Activated CD4-positive, alpha-beta T cell treated with anti-CD3 and anti-CD28 coated beads, Interleukin-2, amount 50 U/mL, for 1 hour (primary cell): ENCODE data around the gene SMG1.
"Not testable (repeated sequence)": the region's sequence is repeated elsewhere in the genome, so short reads cannot be mapped to it uniquely, and the experiment has no call there.

Source experiments
- DNase-seq: peaks from one replicate; pipeline ENCODE4 v3.0.0-alpha.2; 2020

SMG1 gene

DNA sequence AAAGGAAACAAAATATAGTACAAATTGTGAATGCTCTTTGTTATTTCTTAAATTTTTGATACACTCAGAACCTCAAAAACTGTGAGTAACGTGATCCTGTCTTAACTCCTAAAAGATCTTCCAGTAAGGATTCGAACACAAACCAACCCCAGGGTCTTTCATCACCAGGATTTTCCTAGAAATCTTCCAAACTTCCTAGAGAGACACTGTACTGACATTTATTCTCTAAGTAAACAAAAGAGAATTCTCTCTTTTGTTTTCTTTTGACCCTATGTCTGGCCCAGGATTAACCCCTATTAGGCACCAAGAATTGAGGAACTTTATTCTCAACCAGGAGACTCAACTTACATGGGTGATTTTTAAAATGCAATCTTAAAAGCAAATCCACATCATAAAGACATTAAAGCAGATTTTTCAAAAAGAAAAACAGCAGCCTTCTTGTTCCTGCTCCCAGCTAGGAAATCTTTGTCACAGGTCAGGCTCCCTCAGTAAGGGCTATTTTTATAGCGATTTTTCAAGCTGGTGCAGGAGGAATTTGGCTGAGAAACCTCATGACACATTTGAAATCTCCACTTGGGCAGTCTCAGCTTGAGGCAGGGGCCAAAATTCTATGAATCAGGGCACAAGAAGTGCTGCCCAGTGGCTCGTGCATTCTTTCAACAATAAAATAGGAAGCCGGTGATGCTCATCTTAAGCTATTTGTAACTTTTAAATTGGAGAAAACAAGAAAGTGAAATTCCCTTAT, 6.2 kb upstream of the SMG1 start:
- no peak for DNase-seq

DNA sequence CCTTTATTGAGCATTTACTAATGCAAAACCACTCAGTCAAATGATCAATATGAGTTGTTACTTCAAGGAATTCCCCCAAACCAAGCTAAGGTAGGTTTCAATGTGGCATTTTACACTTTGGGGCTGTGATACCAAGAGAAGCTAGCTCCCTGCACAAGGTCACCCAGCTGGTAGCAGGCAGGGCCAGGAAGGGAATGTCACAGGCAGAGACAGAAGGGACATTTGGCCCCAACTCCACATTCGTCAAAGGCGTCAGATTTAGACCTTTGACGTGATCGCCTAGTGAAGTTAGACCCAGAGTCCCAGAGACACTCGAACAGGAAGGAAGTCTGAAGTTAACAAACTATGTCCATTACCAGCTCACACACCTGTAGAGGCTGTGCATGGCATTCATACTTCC, 5.5 kb upstream of the SMG1 start:
- no peak for DNase-seq

DNA sequence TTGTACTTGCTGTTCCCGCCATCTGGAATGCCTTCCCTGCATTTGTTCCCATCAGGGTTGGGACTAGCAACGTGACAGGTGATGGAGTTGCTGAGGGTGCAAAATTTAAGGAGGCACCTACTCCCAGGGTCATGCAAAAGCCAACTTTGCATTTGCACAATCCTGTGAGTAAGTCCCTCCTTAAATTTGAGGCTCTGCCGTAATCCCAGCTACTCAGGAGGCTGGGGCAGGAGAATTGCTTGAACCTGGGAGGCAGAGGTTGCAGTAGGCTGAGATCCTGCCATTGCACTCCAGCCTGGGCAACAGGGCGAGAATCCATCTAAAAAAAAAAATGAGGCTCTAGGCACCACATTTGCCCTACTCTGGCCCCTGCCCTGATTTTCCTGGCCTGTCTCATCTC, 3.9 kb upstream of the SMG1 start:
- DNase-seq = not testable (repeated sequence)

DNA sequence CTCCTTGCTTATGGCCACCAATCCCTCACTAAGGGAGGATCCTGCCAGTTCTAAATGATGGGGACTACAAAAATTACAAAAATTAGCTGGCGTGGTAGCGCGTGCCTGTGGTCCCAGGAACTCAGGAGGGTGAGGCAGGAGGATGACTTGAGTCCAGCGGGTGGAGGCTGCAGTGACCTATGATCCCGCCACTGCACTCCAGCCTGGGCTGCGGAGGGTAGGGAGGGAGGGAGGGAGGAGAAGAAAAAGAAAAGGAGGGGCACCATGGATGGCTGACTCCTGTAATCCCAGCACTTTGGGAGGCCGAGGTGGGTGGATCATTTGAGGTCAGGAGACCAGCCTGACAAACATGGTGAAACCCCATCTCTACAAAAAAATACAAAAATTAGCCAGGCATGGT, 1.9 kb upstream of the SMG1 start:
- DNase-seq = not testable (repeated sequence)

DNA sequence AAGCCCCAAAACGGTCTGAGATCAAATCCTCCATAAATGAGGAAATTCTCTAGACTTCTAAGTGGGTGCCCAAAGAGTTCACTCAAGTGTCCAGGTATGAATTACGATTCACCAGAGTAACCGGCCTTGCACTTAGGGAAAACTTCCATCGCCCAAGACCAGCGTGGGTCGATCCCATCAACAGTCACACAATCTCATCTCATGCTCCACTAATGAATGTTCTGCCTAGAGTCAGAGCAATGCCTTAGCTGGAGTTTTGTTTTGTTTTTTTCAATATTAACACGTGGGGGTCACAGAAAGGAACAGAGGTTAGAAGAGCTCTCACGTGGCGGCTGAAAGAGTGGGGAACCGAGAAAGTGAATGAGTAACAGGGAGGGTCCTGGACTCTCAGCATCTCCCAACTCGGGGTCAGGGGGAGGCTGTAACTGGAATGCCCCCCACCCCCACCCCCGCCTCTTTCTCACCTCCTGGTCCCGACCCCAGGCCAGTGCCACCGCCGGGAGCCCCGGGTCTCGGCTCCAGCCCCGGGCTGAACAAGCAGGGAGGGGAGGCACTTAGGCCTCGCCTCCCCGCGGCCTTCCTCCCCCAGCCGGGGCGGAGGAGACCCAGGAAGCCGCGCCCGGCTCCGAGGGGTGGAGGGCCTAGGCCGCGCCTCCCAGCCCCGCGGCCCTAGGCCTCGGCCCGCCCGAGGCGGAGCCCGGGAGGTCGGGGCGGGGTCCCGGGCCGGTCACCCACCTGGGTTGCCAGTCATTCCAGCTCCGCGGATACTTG, 808 bp downstream of the SMG1 start:
- peak; percentile 45 for DNase-seq

DNA sequence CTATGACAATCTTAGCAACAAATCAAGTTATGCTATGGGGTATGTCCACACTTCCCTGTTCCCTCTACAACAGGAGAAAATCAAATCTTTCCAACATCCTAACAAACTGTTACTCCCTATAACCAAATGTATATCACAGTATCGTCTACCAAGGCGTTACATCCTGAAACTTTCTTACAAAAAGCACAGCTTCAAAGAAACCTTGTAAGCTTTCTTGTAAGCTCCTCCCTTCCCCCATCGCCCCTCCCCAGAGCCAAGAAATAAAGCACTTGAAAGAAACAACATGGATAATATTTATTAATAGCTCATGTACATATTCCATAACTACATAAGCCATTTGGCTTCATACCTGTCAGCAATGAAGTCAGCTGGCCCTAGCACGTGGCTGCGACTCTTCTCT, 2.3 kb downstream of the SMG1 start:
- DNase-seq = not testable (repeated sequence)

DNA sequence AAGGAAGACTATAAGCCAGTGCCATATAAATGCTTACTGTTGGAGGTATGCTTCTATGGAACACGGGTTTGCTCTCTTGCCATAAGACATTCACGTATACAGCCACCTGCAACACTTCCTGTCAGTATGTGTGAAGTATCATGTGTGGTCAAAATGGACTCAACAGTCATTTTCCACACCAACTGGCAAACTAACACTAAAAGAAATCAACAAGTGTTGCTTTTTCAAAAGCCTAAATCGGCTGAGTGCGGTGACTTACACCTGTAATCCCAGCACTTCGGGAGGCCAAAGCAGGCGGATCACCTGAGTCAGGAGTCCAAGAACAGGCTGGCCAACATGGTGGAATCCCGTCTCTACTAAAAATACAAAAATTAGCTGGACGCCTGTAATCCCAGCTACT, 3.1 kb downstream of the SMG1 start:
- not testable (repeated sequence) for DNase-seq

DNA sequence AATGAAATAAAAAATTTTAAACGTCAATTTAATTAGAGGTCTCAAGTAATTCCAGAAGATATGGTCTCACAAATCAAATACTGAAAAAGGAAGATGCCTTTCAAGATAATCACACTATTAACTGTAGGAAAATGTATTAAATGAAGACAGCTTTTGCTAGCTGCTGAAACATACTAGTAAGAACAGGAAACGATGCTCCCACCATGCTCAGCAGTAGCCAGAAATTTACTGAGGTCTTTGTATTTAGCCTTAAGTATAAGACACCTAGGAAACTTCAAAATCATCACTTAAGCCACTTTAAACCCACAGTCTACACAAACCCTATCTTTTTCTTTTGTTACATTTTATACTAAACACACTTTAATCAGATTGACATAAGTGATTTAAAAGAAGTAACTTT, 16.6 kb downstream of the SMG1 start:
- not testable (repeated sequence) for DNase-seq

DNA sequence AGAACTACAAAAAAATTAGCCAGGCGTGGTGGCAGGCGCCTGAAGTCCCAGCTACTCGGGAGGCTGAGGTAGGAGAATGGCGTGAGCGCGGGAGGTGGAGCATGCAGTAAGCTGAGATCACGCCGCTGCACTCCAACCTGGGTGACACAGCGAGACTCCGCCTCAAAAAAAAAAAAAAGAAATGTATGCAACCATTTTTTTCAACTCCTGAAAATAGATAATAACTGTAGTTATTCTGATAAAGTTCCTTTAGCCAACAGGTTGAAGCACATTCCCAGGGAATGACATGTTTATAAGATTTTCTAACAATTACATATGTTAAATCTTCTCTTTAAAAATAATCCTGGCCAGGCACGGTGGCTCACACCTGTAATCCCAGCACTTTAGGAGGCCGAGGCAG, 17.5 kb downstream of the SMG1 start:
- not testable (repeated sequence) for DNase-seq

DNA sequence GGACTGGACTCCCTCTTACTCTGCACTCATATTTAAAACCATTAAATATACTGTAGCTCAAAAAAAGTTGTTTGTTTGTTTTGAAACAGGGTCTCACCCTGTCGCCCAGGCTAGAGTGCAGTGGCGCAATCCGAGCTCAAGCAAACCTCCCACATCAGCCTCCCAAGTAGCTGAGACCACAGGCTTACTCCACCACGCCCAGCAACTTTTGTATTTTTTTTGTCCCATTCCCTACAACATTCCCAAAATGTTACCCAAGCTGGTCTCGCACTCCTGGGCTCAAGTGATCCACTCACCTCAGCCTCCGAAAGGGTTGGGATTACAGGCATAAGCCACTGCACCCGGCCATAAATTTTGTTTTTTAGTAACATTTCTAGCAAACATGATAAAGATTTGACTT, 23.4 kb downstream of the SMG1 start:
- not testable (repeated sequence) for DNase-seq

DNA sequence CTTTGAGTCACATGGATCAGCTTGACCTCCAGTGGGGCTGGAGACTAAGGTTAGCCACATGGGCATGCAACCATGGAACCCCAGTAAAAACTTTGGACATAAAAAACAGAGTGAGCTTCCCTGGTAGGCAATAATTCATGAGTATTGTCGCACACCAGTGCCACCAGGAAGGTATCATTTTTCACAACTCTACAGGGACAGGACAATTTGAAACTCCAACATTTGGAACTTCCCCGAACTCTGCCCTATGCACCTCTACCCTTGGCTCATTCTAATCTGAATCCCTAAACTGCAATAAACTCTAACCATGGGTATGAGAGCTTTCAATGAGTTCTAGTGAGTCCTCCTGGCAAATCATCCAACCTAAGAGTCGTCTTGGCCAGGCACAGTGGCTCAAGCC, 24.2 kb downstream of the SMG1 start:
- not testable (repeated sequence) for DNase-seq

DNA sequence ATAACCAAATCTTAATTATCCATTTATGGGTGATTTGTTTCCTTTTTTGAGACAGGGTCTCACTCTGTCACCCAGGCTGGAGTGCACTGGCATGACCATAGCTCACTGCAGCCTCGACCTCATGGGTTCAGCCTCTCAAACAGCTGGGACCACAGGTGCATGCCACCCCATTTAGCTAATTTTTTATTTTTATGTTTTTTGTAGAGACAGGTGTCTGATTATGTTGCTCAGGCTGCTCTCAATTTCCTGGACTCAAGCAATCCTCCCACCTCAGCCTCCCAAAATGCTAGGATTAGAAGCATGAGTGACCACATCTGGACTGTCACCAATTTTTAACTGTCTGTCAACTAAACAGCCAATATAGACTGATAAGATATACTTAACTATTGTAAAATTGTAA, 25.0 kb downstream of the SMG1 start:
- not testable (repeated sequence) for DNase-seq

DNA sequence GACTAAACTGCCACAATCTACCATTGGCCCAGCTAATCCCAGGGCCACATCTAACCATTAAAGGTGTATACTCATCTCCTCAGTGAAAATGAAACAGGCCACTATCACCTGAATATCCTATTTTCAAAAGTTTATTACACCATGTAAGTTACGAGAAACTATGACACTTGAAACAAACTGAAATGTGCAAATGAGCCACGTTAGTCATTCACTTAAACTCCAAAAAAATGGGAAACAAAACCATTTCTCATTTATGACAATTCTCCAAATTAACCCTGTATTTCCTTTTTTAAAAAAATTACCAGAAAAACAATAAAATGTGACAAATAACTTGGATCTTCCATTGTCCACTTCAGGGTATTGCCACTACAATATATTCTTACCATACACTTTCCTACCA, 41.8 kb downstream of the SMG1 start:
- not testable (repeated sequence) for DNase-seq

DNA sequence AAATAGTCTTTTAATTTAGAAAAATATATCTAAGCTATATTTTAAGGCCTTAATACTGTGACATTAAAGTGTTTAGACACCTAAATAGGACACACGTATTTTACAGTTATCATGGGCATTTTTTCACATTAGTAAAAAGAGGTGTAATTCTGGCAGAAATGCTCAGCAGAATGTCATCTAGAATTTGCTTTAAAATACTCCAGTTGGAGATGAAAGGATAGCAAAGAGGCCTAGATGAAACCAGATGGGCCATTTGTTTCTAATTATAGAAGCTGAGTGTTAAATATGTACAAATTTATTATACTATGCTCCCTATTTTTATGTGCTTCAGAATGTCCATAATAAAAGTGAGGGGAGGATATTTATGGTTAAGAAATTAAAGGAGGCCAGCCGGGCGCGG, 48.5 kb downstream of the SMG1 start:
- DNase-seq = not testable (repeated sequence)

DNA sequence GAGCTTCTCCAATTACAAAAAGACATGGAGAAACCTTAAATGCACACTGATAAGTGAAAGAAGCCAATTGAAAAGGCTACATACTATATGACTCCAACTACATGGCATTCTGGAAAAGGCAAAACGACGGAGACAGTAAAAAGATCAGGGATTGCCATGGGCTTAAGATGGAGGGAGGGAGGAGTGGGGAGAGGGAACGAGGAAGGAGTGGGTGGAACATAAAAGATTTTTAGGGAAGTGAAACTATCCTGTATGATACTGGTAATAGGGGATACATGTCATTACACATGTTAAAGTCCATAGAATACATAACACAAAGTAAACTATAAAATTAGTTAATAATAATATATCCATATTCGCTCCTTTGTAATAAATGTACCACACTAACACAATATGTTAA, 48.9 kb downstream of the SMG1 start:
- not testable (repeated sequence) for DNase-seq

DNA sequence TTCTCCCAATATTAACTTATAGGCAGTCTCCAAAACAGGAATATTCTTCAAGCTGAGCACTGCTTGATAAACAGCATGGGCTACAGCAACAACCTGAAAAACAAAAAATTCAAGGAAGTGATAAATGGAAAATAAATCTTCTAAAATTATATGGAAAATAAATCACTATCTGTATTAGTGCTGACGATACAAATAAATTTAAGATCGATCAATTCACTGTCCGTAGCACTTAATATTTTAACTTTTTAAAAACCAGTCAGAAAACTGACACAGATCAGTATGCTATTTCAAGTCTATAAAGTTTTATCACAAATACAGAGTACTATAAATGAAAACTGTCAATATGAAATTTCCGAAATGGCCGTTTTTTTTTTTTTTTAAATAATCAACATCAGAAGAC, 49.9 kb downstream of the SMG1 start:
- DNase-seq = not testable (repeated sequence)

DNA sequence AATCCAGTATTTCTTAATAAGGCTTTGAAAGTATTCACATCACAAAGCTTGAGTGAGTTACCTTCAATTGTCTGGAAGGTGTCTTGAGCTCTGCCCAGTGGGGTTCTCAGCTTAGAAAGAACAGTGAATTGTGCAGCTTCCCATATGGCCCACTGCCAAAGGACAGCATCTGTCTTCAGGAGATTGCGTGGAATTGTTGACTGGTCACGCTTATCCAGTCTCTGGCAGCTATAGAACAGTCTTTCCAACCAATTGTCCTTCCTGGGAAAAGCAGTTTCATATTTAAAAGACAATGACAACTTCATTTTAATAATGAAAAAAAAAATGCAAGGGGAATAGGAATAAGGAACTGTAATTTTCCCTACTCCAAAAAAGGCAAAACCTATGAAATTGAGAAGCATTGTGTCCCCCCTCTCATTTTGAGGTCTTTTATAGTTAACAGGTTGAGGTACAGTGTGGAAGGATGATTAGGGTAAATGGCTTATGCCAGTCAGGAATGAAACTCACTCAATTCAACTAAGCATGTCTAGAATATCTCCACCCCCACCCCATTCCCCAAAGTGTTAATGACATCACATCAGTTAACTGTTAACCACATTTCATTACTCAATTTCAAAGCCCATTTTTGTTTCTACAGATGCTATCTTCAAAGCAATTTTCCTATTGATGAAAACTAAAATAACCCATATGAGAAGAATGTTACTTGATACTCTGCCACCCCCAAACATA, 57.0 kb downstream of the SMG1 start:
- DNase-seq = not testable (repeated sequence)

DNA sequence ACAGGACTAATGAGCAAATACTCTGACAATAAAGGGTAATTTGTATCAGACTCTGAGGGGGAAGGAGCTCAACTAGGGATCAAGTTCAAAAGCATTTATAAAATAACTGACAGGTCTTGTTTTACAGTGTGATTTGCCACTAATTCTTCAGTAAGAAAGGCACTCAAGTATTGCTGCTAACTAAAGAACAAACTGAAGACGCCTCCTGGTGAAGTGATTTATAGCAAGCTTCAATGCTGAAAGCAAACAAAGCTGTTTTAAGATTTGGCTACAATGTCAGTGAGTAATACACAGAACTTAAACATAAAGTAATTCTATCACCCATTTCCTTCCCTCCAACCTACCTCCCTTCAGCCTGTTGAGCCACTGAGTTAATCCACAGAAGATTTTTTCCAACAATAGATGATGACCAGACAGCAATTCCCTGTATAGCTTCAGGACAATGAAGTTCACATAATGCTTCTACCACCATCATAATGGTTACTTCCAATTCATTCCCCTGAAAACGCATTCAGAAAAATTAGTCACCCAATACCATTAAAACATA, 59.9 kb downstream of the SMG1 start:
- DNase-seq = not testable (repeated sequence)

DNA sequence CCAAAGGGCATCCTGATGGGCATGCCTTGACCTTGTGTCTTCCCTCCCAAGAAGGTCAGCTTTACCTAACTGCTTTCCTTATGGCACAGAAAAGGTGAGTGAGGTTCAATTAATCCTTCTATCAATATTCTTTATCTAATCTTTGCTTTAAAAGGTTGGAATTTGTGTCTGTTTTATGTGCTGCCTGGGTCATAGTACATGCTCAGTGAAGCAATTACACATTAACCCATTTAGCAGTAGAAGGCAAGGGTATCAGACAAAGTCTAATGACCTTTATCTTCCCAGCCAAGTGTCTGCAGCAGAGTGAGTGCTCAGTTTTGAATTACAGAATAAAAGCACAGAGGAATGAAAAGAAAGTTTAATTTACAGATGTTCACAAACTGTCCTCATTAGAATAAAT, 63.3 kb downstream of the SMG1 start:
- not testable (repeated sequence) for DNase-seq

DNA sequence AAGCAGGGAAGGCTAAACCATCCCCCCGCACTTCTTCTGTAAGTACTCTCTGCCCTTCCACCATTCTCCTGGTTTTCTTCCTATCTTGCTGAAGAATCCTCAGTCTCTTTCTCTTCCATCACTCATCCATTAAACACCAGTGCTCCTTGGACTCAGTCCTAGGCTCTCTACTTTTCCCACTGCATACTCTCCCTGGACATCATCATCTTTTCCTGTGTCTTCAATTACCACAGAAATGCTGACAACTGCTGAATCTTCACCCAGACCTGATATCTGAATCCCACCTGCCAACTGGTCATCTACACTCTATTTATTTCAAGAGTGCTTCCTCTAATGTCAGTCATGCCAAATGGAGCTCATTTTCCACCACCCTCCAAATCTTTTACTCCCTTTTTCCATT, 71.0 kb downstream of the SMG1 start:
- DNase-seq = no peak

DNA sequence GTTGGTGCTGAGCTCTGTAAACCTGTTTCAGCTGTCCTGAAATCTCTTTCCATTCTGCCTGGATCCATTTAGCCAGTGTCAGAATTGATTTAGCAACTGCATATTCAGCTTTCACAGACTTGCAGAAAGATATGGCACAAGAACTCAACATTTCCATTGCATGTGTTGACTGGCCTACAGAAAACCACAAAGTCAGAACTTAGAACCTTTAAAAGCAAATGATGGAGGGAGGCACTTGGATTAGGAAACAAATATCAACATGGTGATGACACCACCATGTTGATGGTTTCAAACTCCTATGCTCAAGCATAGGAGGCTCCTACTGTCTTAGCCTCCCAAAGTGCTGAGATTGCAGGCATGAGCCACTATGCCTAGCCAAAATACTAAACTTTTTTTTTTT, 72.5 kb downstream of the SMG1 start:
- no peak for DNase-seq

DNA sequence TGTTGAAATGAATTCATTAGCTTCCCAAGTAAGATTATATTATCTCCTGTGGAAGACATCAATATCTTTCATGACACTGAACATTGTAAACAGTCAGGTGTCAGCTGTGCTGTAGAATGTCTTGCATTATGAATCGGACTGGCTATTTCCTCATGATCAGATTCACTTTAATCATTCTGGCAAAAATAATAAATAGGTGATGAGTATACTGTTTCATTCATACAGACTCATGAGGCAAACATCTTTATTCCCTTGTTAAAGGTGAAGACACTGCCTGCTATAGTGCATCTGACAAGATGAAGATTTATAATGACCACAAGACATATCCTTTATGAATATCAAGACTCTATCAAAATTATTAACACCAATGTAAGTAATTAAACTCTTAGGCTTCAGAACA, 73.6 kb downstream of the SMG1 start:
- DNase-seq = no peak

DNA sequence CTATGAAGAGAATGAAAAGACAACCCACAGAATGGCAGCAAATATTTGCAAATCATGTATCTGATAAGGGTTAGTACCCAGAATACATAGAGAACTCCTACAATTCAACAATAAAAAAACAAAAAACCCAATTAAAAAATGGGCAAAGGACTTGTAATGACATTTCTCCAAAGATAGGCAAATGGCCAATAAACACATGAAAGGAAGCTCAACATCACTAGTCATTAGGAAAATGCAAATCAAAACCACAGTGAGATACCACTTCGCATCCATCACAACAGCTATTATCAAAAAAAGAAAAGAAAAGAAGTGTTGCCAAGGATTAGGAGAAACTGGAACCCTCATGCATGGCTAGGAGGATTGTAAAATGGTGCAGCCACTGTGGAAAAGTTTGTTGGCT, 79.8 kb downstream of the SMG1 start:
- no peak for DNase-seq
